ENCODE measurements around the gene LOXHD1.

DNA sequence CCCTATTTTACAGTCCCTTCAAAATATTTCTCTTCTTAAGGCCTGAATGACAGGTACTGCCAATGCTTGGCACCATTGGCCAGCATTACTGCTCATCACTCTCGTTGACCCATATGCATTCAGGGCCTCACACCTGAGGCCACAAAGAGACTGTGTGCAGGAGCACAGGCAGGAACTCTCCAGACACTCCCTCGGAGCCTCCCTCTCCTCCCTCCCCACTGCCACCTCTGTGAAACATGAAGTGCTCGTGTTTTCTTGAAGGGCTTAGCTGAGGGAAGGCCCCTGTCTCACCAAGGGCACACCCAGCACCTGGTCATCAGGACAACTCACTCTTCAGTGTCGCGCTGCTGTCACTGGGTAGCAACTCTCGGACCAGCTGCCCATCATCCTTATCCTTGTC is 85.3 kb downstream of the LOXHD1 start:
- TF ChIP-seq FOXM1 (IDR thresholded peaks at IDR 0.05; ENCODE audit: borderline replicate concordance) (no peak), SUZ12 (IDR thresholded peaks at IDR 0.05) (no peak), FOXA1 (IDR thresholded peaks at IDR 0.05) (no peak), ARNT (IDR thresholded peaks at IDR 0.05) (no peak), SP1 (IDR thresholded peaks at IDR 0.05) (no peak)

Data from HEK293T (cell line).